T47D (cell line): Measurements from ENCODE around the gene ARNT2.

Experiments used
- DNase-seq, 2 experiments: peaks; one replicate each; pipeline versions ENCODE4 v3.0.0 to v3.0.0-alpha.2; 2011 to 2012; ENCODE audit warnings: low read depth in 1 of 2, low spot score in 1 of 2
- JUND ChIP-seq: IDR thresholded peaks from 2 replicates; pipeline ENCODE4 v1.6.1; 2012; ENCODE audit warnings: low read depth
- in situ Hi-C: cut with HindIII; loops from 2 replicates; pipeline ENCODE4 v1.10.0; 2016; ENCODE audit warnings: low sequenced_read_pairs, low pct_unique_long_range_greater_than_20kb

ARNT2 gene

DNA sequence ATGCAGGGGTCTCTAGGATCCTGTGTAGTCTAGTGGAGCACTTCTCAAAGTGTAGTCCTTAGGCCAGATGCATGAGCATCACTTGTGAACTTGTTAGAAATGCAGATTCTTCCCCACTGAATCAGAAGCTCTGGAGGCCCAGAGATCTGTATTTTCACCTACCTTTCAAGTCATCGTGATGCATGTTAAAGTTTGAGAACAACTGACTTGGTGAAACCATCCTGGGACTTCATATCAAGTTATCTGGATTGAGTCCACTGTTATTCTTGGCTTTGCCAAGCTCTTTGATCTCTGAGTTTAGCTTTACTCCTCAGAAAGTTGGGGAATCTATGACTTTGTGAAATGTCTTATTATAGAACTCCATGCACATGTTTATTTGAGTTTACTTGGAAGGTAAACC, 78.5 kb downstream of the ARNT2 start:
- no peak for TF ChIP-seq JUND
- DNase-seq, result no peak
- in situ Hi-C loops, result no loop called here

DNA sequence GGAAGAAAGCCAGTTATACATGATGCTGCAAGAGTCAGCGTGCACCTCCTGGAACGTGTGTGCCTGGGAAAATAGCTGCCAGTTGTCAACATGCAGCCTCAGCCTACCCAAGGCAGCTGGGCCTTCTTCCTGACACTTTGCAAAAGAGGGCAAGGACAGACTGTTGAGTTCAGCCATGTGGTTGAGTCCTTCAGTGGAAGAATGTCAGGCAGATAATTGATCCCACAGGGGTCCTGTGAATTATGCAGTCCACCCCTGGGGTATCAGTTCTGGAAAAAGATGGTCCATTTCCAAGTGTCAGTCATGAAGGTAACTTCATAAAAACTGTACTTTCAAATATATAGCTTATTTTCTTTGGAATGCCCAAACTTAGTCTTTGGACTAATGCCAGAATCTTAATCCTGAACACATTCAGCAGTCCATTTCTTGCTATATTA, 79.6 kb downstream of the ARNT2 start:
- TF ChIP-seq JUND, result no peak
- no peak for DNase-seq
- in situ Hi-C loops, result no loop called here

DNA sequence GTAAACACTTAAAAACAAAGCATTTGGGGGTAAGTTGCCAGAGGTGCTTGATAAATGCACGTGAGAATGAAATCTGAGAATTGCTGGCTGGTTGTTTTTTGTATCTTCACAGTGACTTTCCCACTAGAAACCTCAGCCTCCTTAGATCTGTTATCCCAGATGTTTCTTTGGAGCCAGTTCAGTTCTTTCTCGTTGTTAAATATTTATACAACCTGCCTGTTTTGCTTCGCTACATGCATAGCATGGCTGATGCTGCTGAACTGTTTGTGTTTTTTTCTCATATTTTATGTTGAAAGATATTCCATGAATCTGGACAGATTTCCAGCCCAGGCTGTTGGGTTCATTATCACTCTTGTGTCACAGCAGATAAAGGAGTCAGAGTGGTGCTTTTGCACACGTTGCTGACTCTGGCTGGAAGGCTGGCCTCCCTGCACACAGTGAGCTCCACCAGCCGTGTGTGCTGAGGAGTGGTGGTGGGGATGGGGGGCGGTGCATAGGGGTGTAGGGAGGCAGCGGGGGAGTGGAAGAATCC, 80.2 kb downstream of the ARNT2 start:
- no peak for DNase-seq
- in situ Hi-C loops, result no loop called here
- TF ChIP-seq JUND, result no peak

DNA sequence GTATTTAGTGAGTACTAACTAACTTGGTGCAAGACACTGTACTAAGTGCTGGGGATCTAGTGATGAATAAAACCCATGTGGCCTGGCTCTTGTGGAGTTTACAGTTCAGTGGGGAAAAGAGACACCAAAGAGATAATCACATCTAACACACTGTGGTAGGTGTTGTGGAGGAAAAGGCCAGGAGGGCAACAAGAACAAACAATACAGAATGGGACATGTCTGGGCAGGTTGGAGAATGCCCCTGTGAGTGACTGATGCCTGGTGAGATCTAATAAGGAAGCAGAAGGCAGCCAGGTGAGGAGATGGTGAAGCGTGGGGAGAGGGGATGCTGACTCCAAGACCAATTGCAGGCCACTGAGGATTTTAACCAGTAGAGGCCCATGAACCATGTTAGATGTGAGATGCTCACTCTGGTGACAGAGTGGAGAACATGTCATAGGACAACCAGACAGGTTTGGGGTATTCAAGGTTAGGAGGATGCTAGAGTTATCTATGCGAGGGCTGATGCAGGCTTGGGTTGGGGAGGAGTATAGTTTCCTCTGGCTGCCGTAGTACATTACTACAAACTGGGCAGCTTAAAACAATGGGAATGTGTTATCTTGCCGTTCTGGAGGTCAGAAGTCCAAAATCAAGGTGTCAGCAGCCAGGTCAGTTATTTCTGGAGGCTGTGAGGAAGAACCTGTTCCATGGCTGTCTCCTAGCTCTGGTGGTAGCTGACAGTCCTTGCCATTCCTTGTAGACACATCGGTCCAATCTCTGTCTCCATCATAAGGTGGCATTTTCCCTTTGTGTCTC, 81.4 kb downstream of the ARNT2 start:
- TF ChIP-seq JUND, result no peak
- no peak for DNase-seq
- in situ Hi-C loops, result no loop called here

DNA sequence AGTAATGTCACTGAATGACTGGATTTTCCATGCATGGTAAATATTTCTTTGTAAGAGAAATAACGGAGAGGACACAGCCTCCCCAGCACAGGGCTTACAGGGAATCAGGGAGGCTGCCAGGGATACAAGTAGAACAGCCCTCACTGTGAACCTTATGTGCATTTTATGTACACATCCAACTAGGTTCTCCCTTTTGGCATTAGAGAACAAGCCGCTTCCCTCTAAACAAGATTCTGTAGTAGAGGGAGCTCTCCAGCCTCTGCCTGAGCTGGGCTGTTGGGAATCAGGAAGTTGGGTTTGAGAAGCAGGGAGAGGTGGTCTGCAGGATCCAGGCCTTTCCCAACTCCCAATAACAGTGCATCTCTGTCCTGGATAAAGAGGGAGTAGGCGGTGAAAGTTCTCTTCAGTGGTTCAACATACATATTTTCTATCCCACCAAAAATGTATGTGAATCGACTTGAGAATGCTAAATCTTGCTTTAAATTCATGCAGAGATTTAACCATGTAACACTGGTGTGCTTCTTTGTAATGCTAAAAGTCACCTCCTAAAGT, 83.7 kb downstream of the ARNT2 start:
- no peak for TF ChIP-seq JUND
- DNase-seq, result no peak
- in situ Hi-C loops, result no loop called here

DNA sequence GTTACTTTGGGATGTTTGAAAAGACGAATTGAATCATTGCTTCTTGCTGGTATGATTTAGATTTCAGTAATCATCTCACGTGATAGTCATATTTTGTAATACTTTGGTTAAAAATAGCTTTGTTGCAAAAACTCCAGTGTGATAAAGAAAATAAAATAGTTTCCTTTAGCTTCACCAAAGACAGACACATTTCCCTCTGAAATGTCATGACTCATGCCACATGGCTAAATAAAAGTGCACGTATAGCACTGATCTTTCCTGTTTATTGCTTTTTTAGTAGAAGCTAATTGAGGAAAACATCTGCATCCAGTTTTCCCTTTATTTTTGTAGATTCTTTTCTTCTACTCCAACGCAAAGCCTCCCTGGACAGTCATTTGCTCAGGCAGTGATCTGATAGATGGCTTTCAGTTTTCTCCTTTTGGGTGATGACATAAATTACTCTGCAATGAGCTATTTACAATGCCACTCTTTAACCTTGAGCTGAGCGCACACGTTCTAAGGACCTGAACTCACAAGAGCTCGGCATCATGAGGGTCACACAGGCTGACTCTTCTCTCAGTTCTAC, 84.9 kb downstream of the ARNT2 start:
- no peak for DNase-seq
- TF ChIP-seq JUND, result no peak
- in situ Hi-C loops, result no loop called here

DNA sequence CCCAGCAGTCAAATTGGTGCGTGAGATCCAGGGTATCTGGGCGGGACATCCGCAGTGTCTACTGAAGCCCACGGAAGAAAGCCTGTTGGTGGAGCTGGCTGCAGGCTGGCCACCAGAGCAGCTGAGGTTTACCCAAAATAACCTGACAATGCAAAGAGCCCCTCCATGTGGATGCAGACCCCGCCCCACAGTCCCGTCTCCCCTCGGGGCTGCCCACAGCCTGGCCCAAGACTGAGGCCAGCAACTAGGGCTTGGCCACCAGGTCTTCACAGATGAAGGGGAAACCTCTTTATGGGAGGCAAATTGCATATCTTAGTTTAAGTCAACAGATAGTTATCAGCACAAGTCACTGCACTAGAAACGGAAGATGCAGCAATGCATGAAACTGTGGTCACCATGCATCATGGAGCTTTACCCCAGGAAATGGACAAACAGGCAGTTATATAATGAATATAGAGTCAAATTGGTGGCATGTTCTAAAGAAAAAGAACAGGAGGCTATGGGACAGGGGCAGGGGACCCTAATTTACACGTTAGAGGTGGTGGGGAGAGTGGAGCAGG, 86.3 kb downstream of the ARNT2 start:
- in situ Hi-C loops, result no loop called here

DNA sequence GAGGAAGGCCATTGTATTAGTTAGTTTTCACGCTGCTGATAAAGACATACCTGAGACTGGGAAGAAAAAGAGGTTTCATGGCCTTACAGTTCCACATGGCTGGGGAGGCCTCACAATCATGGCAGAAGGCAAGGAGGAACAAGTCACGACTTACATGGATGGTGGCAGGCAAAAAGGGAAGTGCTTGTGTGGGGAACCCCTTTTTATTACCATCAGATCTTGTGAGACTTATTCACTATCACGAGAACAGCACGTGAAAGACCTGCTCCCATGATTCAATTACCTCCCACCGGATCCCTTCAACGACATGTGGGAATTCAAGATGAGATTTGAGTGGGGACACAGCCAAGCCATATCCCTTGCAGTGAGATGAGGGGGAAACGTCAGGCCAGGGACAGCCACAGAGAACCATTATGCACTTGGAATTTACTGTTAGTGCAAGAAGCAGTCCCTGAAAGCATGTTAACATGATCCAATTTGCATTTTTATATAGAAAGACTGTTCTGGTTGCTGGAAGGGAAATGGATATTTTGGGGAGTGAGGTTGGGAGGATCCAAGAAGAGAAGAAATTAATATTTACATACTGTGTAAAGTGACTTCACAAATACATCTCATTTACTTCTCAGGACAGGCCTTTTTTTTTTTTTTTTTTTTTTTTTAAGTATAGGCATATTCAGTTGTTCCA, 87.1 kb downstream of the ARNT2 start:
- TF ChIP-seq JUND, result no peak
- no peak for DNase-seq
- in situ Hi-C loops, result no loop called here

More for the DNA sequence above, 86.3 kb downstream of the ARNT2 start:
- no peak for TF ChIP-seq JUND
- DNase-seq, result no peak

DNA sequence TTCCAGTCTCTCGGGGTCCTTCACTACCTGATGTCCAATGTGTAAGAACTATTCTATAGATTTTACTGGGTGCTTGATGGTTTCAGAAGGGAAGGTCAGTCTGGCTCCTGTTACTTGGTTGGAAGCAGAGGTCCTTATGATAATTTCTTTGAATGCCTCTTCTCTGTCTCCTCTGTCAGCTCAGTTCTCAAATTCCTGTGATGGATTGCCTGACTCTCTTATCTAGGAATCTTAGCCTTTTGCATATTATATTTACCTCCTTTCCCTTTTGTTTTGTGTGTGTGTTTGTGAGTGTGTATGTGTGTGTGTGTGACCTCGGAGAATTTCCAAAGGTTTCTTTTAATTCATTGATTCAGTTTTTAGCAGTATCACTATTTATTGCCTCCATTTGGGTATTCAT, 88.2 kb downstream of the ARNT2 start:
- TF ChIP-seq JUND, result no peak
- in situ Hi-C loops, result no loop called here
- no peak for DNase-seq

DNA sequence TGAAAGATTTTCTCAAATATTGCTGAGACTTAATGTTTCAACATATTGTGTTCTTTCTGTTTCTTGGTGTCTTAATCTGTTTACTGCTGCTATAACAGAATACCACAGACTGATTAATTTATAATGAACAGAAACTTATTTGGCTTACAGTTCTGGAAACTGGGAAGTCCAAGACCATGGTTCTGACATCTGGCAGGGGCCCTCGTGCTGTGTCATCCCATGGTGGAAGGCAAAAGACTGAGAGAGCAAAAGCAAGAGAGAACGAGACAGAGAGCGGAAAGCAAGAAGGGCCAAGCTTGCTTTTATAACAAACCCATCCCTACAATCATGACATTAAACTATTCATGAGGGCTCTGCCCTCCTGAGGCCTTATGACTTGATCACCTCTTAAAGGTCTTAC, 88.7 kb downstream of the ARNT2 start:
- DNase-seq, result no peak
- in situ Hi-C loops, result no loop called here
- no peak for TF ChIP-seq JUND

DNA sequence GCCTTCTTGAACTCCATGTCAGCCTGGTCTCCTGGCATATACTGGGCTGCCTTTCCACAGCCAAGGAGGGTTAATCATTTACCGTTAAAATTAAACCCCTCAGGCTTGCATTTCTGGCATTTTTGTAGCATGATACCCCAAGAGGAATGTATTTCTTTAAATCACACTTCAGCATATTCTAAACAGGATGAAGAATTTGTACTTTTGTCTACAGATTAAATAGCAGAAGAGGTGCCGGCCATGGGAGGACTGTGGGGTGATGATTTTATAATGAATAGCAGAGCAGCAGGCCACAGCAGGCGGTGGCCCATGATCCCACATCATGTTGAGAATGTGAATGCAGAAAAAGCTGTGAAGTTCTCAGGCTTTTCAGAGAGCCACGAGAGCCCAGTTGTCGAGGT, 90.2 kb downstream of the ARNT2 start:
- in situ Hi-C loops, result no loop called here
- no peak for DNase-seq
- no peak for TF ChIP-seq JUND

DNA sequence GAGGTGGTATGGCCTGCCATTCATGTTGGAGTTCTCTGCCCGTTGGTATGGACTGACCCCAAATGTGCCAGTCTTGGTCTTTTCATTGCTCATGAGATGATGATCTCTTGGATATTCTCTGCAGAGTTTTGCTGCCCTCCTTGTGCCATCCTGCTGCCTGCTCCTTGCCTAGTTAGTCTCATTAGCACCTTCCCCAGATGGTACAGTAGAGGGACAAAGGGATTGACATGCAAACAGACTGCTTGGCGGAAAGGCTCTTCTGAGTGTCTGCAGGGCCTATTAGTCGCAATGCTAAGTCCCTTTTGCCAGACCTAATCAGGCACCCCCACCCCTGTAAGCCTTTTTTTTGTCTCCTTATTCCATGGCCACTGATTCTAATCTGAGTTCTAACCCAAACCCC, 90.6 kb downstream of the ARNT2 start:
- TF ChIP-seq JUND, result no peak
- no peak for DNase-seq
- in situ Hi-C loops, result no loop called here
